GM19468 (cell line): ENCODE results near the gene TSPAN11.
"Not testable (repeated sequence)": the region's sequence is repeated elsewhere in the genome, so short reads cannot be mapped to it uniquely, and the experiment has no call there.

Experiments used
- ATAC-seq: cut with Tn5 transposase; IDR thresholded peaks from one replicate; pipeline ENCODE4 v1.9.1; 2021; ENCODE audit warnings: mild to moderate bottlenecking, moderate library complexity, moderate number of reproducible peaks; ENCODE audit not compliant: unreplicated experiment; ENCODE audit errors: extremely low read depth

The TSPAN11 gene

GRCh38 chr12:31011746-31012566 is 85.4 kb downstream of the TSPAN11 start:
- ATAC-seq: no peak

- not testable (repeated sequence) for ATAC-seq
These were observed 86.0 kb downstream of the TSPAN11 start for GRCh38 chr12:31012567-31012891.

DNA sequence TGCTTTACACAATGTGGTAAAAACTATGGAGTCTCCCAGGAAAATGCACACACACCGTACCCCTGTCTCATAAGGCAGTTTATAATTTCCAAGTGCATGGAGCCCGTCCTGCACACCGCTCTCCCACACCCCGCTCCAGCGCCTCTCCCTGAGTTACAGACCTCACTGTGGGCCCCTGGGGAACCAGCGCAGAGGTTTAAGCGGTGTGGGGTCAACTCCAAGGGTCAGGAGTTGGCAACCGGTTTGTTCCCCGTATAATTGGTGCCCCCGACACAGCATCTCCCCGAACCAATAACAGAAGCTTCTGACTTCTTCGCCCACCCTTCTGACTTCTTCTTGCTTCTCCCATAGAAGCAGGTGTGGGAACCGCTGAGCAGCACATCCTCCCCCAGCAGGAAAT is 88.7 kb downstream of the TSPAN11 start:
- ATAC-seq: no peak

GRCh38 chr12:31016057-31016456 is 89.5 kb downstream of the TSPAN11 start:
- no peak for ATAC-seq

DNA sequence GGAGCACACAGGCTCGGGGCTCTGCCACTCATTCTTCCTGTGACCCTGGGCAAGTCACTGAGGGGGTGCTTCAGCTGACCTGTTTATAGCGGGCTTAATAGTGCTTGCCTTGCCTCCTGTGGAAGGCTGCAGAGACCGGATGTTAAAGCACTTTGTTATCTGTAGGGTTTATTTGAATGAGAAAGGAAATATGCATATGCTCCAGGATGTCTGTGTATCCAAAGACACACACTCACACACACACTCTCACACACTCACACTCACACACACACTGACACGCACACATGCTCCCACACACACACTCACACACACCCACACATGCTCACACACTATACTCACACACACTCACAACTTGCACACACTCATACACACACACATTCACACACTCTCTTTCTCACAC is 91.0 kb downstream of the TSPAN11 start:
- ATAC-seq: no peak

- no peak for ATAC-seq
These were observed 91.7 kb downstream of the TSPAN11 start for GRCh38 chr12:31018106-31018789.

DNA sequence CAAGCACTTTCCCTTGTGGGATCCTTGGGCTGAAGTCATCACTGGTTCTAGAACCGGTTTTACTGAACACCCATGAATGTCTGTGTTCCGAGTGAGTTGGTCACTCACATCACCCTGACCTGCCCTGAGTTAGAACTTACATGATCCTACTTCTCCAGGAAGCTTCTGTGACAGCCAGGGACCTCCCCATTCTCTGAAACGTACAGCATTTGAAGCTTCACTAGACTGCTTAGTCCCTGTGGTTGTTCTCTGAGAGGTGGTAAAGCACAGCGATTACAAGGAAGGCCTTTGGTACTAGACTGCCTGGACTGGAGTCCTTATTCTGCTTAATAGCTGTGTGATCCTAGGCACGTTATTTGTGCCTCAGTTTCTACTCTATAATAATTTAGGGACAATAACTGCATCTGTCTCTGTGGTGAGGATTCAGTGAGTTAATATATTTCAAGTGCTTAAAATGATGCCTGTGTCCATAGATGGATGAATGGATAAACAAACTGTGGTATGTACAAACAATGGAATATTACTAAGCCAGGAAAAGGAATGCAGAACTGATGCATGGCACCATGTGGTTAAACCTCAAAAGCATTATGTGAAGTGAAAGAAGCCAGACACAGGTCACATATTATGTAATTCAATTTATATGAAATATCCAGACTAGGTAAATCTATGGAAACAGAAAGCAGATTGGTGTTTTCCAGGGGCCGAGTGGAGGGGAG is 92.4 kb downstream of the TSPAN11 start:
- ATAC-seq: no peak

- ATAC-seq: no peak
These were observed 93.0 kb downstream of the TSPAN11 start for GRCh38 chr12:31019561-31019960.

GRCh38 chr12:31019976-31020375 is 93.4 kb downstream of the TSPAN11 start:
- no peak for ATAC-seq

DNA sequence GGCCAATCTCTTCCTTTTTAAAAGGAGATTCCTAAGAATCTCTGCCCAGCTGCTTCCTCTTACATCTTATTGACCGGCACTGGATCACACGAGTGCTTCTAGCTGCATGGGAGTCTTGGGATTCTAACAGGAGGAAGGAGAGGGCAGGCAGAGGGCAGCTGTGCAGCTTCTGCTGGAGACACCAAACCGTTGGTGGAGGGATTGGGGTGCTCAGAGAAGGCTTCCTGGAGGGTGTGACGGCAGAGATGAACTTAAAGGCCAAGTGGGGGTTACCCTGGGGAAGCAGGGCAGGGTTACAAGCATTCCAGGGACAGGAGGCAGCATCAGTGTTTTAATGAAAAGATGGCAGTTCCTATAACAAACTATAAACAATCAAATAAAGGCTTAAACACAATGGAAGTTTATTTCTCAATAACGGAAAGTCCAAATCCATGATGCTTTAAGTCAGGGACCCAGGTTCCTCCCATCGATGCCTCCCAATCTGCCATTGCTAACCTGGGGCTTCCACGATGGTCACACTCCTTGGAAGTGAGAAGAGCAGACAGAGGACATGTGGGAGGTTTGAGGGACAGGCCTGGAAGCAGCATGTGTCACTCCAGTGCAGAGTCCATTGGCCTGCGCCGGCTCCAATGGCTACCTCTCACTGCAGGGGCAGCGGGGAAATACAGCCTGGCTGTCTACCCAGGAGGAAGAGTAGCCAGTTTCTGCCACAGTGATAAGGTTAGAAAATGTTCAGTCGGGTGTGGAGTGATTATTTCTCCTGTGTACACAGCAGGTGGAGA is 94.0 kb downstream of the TSPAN11 start:
- ATAC-seq: no peak

- no peak for ATAC-seq
These were observed 94.6 kb downstream of the TSPAN11 start for GRCh38 chr12:31021181-31021580.

- ATAC-seq: no peak
These were observed 95.4 kb downstream of the TSPAN11 start for GRCh38 chr12:31021809-31022494.

- no peak for ATAC-seq
These were observed 96.8 kb downstream of the TSPAN11 start for GRCh38 chr12:31023271-31023724.

GRCh38 chr12:31026202-31026601 is 99.7 kb downstream of the TSPAN11 start:
- no peak for ATAC-seq

DNA sequence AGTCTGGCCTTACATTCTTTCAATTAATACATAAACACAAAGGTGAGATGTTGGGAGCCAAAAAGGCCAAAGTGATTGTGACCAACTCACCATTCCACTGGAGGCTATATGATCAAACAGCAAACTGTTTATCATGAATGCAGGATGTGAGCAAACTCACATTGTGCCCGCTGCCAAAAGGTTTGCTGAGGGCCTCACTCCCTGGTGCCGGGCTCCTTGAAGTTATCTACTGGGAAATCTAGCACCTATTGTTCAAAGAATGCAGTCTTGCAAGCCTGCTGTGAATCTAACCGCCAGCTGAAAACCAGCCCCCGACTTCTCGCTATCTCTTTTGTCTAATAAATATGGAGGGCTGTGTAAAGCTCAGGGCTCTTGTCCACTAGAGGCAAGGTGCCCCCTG is 100.5 kb downstream of the TSPAN11 start:
- not testable (repeated sequence) for ATAC-seq

DNA sequence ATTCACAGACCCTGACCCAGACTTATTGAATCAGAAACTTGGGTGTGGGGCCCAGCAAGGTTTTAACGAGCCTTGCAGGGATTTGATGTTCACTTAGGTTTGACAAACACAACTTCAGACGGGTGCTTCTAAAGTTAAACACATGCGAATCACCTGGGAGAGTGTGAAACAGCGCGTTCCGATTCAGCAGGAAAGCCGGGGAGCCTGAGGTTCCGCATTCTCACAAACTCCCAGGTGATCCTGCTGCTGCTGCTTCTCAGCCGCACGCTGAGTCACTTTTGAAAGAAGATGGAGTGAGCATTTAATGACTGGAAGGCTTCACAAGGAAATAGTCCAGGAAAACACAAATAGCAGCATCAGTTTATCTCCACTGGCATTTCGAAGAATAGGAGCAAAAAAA is 102.9 kb downstream of the TSPAN11 start:
- no peak for ATAC-seq

GRCh38 chr12:31029916-31030562 is 103.5 kb downstream of the TSPAN11 start:
- no peak for ATAC-seq

DNA sequence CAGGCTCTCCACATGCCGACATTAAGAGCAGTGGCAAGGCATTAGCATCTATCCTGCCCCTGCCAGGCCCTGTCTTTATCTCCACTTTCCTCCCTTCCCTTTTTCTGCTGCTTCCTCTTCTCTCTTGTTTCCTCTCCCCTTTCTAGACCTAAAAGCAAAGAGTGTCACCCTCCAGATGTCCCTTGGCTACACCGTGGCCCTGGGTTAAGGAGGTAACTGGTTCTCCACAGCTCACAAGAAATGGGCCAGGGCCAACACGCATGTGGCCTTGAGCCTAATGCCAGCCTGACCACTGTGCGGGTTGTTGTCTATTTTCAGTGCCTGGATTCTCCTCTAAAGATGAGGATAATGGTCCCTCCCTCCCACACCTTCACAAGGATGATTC is 105.4 kb downstream of the TSPAN11 start:
- ATAC-seq: no peak

DNA sequence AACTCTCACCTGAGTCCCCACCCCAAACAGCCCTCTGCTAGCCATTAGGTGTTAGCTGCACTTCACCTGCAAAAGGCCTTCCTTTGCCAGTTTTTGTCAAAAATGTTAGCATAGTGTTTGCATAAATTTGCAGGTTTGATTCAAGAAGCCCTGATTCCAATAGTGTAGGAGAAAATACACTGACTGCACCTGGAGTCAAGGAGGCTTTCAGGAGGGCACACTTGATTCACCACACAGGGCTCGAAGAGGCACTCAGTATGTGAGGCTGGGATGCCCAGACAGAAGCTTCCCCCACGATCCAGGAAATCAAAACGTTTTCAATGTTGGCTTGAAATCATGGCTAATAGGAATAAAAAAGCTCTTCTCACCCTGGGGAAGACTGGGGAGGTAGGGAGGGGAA is 106.6 kb downstream of the TSPAN11 start:
- no peak for ATAC-seq
